K562 (cell line): ENCODE measurements around the gene GABRB1.

Experiments
- BRD4 ChIP-seq: fragments of 200-600 bp; sonication (generic); IDR thresholded peaks from 2 replicates; pipeline ENCODE4 v1.6.1; 2017; ENCODE audit warnings: inconsistent platforms
- EP400 ChIP-seq: fragments of 450-650 bp; IDR thresholded peaks from 2 replicates; pipeline ENCODE4 v1.6.1; 2017; ENCODE audit warnings: antibody characterized with exemption, mild to moderate bottlenecking, moderate library complexity
- EZH2 ChIP-seq: IDR thresholded peaks from 2 replicates; pipeline ENCODE4 v1.6.1; 2012; ENCODE audit warnings: low read depth, mild to moderate bottlenecking, inconsistent platforms, low read length, borderline replicate concordance
- HDAC1 ChIP-seq, 2 experiments: fragments of 450-650 bp; IDR thresholded peaks; 2 replicates each; pipeline ENCODE4 v1.6.1; 2016 to 2017; ENCODE audit warnings: inconsistent platforms in 1 of 2, mild to moderate bottlenecking in 1 of 2, moderate library complexity in 1 of 2
- MAFK ChIP-seq: IDR thresholded peaks from 2 replicates; pipeline ENCODE4 v1.6.1; 2011; ENCODE audit warnings: low read length, improper control_type of control experiment
- TEAD2 ChIP-seq: fragments of 450-650 bp; IDR thresholded peaks from 2 replicates; pipeline ENCODE4 v1.6.1; 2016; ENCODE audit warnings: missing genetic modification characterization, control low read depth, missing compliant biosample characterization
- ZNF561 ChIP-seq: fragments of 450-650 bp; formaldehyde crosslinking; conservative IDR thresholded peaks from 2 replicates; pipeline ENCODE4 v1.4.0; 2020; ENCODE audit warnings: mild to moderate bottlenecking, moderate library complexity
- TF ChIP-seq, protein P1 (sequence below), 3 experiments: IDR thresholded peaks in 2 of 3; conservative IDR thresholded peaks in 1 of 3; 2 replicates each; pipeline ENCODE4 v1.5.1; 2011 to 2012; ENCODE audit warnings: low read length in 3 of 3, mild to moderate bottlenecking in 3 of 3, control low read depth in 2 of 3, improper control_type of control experiment in 1 of 3, inconsistent platforms in 1 of 3, low read depth in 1 of 3, mixed read lengths in 1 of 3, moderate library complexity in 1 of 3; ENCODE audit not compliant: insufficient read depth in 2 of 3

DNA sequence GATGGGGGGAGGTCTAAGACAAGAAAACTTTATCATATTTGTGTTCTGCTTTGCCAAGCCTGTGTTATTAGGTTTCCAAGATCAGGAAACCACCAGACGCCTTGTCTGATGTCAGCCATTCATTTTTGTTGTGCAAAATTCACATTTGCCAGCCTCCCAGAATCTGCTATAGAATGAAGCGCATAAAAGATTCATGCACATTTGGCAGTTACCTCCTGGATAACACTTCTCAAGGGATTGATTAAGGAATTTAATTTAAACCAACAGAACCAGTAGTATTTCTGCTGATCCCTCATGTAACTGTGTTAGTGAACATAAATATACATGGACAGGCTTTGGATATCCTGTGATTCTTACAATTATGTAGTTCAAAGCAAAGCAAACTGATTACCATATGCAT is 244.2 kb downstream of the GABRB1 start:
- TF ChIP-seq HDAC1 (IDR thresholded peaks at IDR 0.05) = no peak
- TF ChIP-seq TEAD2 (tag) = no peak
- no peak for TF ChIP-seq ZNF561 (CRISPR knock-in tag)
- TF ChIP-seq, protein P1, sequence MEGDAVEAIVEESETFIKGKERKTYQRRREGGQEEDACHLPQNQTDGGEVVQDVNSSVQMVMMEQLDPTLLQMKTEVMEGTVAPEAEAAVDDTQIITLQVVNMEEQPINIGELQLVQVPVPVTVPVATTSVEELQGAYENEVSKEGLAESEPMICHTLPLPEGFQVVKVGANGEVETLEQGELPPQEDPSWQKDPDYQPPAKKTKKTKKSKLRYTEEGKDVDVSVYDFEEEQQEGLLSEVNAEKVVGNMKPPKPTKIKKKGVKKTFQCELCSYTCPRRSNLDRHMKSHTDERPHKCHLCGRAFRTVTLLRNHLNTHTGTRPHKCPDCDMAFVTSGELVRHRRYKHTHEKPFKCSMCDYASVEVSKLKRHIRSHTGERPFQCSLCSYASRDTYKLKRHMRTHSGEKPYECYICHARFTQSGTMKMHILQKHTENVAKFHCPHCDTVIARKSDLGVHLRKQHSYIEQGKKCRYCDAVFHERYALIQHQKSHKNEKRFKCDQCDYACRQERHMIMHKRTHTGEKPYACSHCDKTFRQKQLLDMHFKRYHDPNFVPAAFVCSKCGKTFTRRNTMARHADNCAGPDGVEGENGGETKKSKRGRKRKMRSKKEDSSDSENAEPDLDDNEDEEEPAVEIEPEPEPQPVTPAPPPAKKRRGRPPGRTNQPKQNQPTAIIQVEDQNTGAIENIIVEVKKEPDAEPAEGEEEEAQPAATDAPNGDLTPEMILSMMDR (IDR thresholded peaks at IDR 0.05 in 2 of 3, conservative IDR thresholded peaks at IDR 0.05 in 1 of 3; ENCODE audit: insufficient read depth in 2 of 3, low read depth in 1 of 3, low read length in 3 of 3) = no peak
- TF ChIP-seq BRD4 = no peak
- TF ChIP-seq EZH2 = no peak
- no peak for TF ChIP-seq MAFK
- TF ChIP-seq EP400 = no peak
